NOMO-1 treated with dmso at 0.1 percent for 144 hours (cell line): ENCODE measurements around the gene DEK.
A peak's percentile ranks its signal among the peaks of the same experiment; 100 is the strongest.

Experiments
- DNase-seq: peaks from one replicate; lab custom pipeline; 2025; ENCODE audit not compliant: unreplicated experiment; lab: John Stamatoyannopoulos, UW

Gene DEK

GRCh38 chr6:18265787-18266522 lies 1.6 kb upstream of the DEK start:
- no peak for DNase-seq

GRCh38 chr6:18264923-18265377 lies 620 bp upstream of the DEK start:
- DNase-seq, result no peak

- no peak for DNase-seq
Observed at GRCh38 chr6:18263418-18264218, 712 bp downstream of the DEK start.

GRCh38 chr6:18262702-18263417 lies 1.5 kb downstream of the DEK start:
- DNase-seq, result peak; percentile 11

- no peak for DNase-seq
Observed at GRCh38 chr6:18261877-18262276, 2.5 kb downstream of the DEK start.

- peak; percentile 76 for DNase-seq
Observed at GRCh38 chr6:18260448-18261106, 3.8 kb downstream of the DEK start.

- DNase-seq, result no peak
Observed at GRCh38 chr6:18259675-18260447, 4.5 kb downstream of the DEK start.

GRCh38 chr6:18254793-18255192 lies 9.5 kb downstream of the DEK start:
- DNase-seq, result no peak

- no peak for DNase-seq
Observed at GRCh38 chr6:18253635-18254034, 10.7 kb downstream of the DEK start.

- no peak for DNase-seq
Observed at GRCh38 chr6:18249271-18249670, 15.1 kb downstream of the DEK start.

- no peak for DNase-seq
Observed at GRCh38 chr6:18248698-18249097, 15.6 kb downstream of the DEK start.

- DNase-seq, result no peak
Observed at GRCh38 chr6:18247002-18247401, 17.3 kb downstream of the DEK start.

GRCh38 chr6:18246205-18246604 lies 18.1 kb downstream of the DEK start:
- DNase-seq, result no peak

GRCh38 chr6:18245642-18246041 lies 18.7 kb downstream of the DEK start:
- DNase-seq, result no peak

GRCh38 chr6:18245079-18245478 lies 19.3 kb downstream of the DEK start:
- DNase-seq, result no peak

GRCh38 chr6:18244251-18244650 lies 20.1 kb downstream of the DEK start:
- no peak for DNase-seq

GRCh38 chr6:18243302-18243893 lies 20.9 kb downstream of the DEK start:
- no peak for DNase-seq

GRCh38 chr6:18242062-18242851 lies 22.1 kb downstream of the DEK start:
- no peak for DNase-seq
